Neural progenitor cell (in vitro differentiated cells): ENCODE results near the gene PIK3CG. TPM values are rescaled to one million over a fixed set of nuclear protein-coding genes. Genes with fewer than 3 reads are reported as not detected.

Experiments
- DNase-seq: peaks from one replicate; pipeline ENCODE4 v3.0.0-alpha.2; 2016; ENCODE audit warnings: low spot score
- H2AFZ ChIP-seq: fragments of 200-600 bp; sonication (generic); replicated peaks from 2 replicates; pipeline ENCODE4 v1.6.1; 2016; ENCODE audit warnings: antibody characterized with exemption
- H3F3A ChIP-seq: fragments of 200-600 bp; sonication (generic); 2 replicates; pipeline ENCODE4 v1.6.1; 2016; ENCODE audit warnings: antibody characterized with exemption, low read depth
- H3K27ac ChIP-seq: fragments of 200-600 bp; sonication (generic); 2 replicates; pipeline ENCODE4 v1.5.1; 2016; ENCODE audit warnings: mild to moderate bottlenecking
- H3K27me3 ChIP-seq: fragments of 200-600 bp; sonication (generic); 2 replicates; pipeline ENCODE4 v1.6.1; 2016; ENCODE audit warnings: mild to moderate bottlenecking, moderate library complexity
- H3K36me3 ChIP-seq: fragments of 200-600 bp; sonication (generic); 2 replicates; pipeline ENCODE4 v1.5.1; 2016
- H3K4me1 ChIP-seq: fragments of 200-600 bp; sonication (generic); 2 replicates; pipeline ENCODE4 v1.6.1; 2016; ENCODE audit warnings: mixed run types
- H3K4me2 ChIP-seq: fragments of 200-600 bp; sonication (generic); 2 replicates; pipeline ENCODE4 v1.6.1; 2016
- H3K4me3 ChIP-seq: fragments of 200-600 bp; sonication (generic); 2 replicates; pipeline ENCODE4 v1.5.1; 2016
- H3K79me2 ChIP-seq: fragments of 200-600 bp; sonication (generic); 2 replicates; pipeline ENCODE4 v1.6.1; 2016; ENCODE audit warnings: low read depth
- H3K9ac ChIP-seq: fragments of 200-600 bp; sonication (generic); 2 replicates; pipeline ENCODE4 v1.6.1; 2016
- H3K9me3 ChIP-seq: fragments of 200-600 bp; sonication (generic); 2 replicates; pipeline ENCODE4 v1.5.1; 2016; ENCODE audit warnings: low read depth
- H4K20me1 ChIP-seq: fragments of 200-600 bp; sonication (generic); 2 replicates; pipeline ENCODE4 v1.6.1; 2016; ENCODE audit warnings: low read depth
- H3K27ac Mint-ChIP-seq: 3 replicates; pipeline ENCODE4 v1.8.0; 2021; ENCODE audit warnings: mixed read lengths
- H3K27me3 Mint-ChIP-seq: 2 replicates; pipeline ENCODE4 v1.8.0; 2022; ENCODE audit warnings: low read depth, mild to moderate bottlenecking, inconsistent platforms, moderate library complexity, mixed read lengths; ENCODE audit not compliant: insufficient read depth
- H3K36me3 Mint-ChIP-seq: 3 replicates; pipeline ENCODE4 v1.8.0; 2021; ENCODE audit warnings: mixed read lengths
- H3K4me1 Mint-ChIP-seq: 3 replicates; pipeline ENCODE4 v1.8.0; 2021; ENCODE audit warnings: mixed read lengths
- H3K4me3 Mint-ChIP-seq: 3 replicates; pipeline ENCODE4 v1.8.0; 2021; ENCODE audit warnings: mild to moderate bottlenecking, moderate library complexity, mixed read lengths
- H3K9me3 Mint-ChIP-seq: 3 replicates; pipeline ENCODE4 v1.8.0; 2020; ENCODE audit warnings: mixed read lengths
- CTCF ChIP-seq: fragments of 200-600 bp; sonication (generic); IDR thresholded peaks from 2 replicates; pipeline ENCODE4 v1.5.1; 2017; ENCODE audit warnings: antibody characterized with exemption, mild to moderate bottlenecking
- EZH2 ChIP-seq: fragments of 200-600 bp; sonication (generic); IDR thresholded peaks from 2 replicates; pipeline ENCODE4 v1.6.1; 2017; ENCODE audit warnings: antibody characterized with exemption, mild to moderate bottlenecking, moderate library complexity
- EZH2phosphoT487 ChIP-seq: fragments of 200-600 bp; sonication (generic); IDR thresholded peaks from 2 replicates; pipeline ENCODE4 v1.6.1; 2017; ENCODE audit warnings: antibody characterized with exemption
- total RNA-seq: library from RNA; depleted of rRNA; stranded (reverse); fragments of >200 nt; gene quantifications from 2 replicates; pipeline ENCODE4 v1.2.3, GENCODE V29; 2015; ENCODE audit warnings: low replicate concordance

PIK3CG gene
- not detected in 2 replicates for total RNA-seq

- no peak within 1 kb of the TSS for H2AFZ ChIP-seq
- H4K20me1 ChIP-seq: no peaks in the 10 kb centered on the region
These were observed at the start of gene PIK3CG for GRCh38 chr7:106865130-106866041. TSS of gene PIK3CG (plus strand) at chr7:106865282. CDS start at chr7:106867562, 2,280 bp downstream.

GRCh38 chr7:106817098-106817497, 48.0 kb upstream of the PIK3CG start:
- peaks cover 2% of the 10 kb centered on the region for H3K27me3 Mint-ChIP-seq
- Histone ChIP-seq H3K36me3 (no peaks in the 10 kb centered on the region), H3K27me3 (no peaks in the 10 kb centered on the region), H4K20me1 (no peaks in the 10 kb centered on the region), H3K79me2 (no peaks in the 10 kb centered on the region), H3K4me3 (no peak overlapping the region), H2AFZ (no peak overlapping the region), H3K9me3 (no peaks in the 10 kb centered on the region), H3F3A (no peaks in the 10 kb centered on the region), H3K9ac (no peak overlapping the region), H3K27ac (no peak overlapping the region), H3K4me2 (no peak overlapping the region), H3K4me1 (no peaks in the 10 kb centered on the region)
- H3K9me3 Mint-ChIP-seq: no peaks in the 10 kb centered on the region
- no peaks in the 10 kb centered on the region for H3K36me3 Mint-ChIP-seq
- H3K27ac Mint-ChIP-seq: no peak overlapping the region
- no peaks in the 10 kb centered on the region for H3K4me1 Mint-ChIP-seq
- no peak for TF ChIP-seq EZH2phosphoT487
- TF ChIP-seq EZH2: no peak
- no peak for TF ChIP-seq CTCF
- DNase-seq: no peak
- no peak overlapping the region for H3K4me3 Mint-ChIP-seq

More at GRCh38 chr7:106865130-106866041, at the start of gene PIK3CG:
- Mint-ChIP-seq H3K9me3 (no peaks in the 10 kb centered on the region), H3K27ac (no peak within 1 kb of the TSS), H3K27me3 (peaks cover 5% of the 10 kb centered on the region), H3K36me3 (no peaks in the 10 kb centered on the region), H3K4me3 (no peak within 1 kb of the TSS), H3K4me1 (peaks cover 3% of the 10 kb centered on the region)
- Histone ChIP-seq H3K79me2 (no peaks in the 10 kb centered on the region), H3K27me3 (no peaks in the 10 kb centered on the region), H3K9ac (no peak within 1 kb of the TSS), H3K4me2 (no peak within 1 kb of the TSS), H3K4me1 (no peaks in the 10 kb centered on the region), H3K27ac (no peak within 1 kb of the TSS), H3K4me3 (no peak within 1 kb of the TSS), H3K36me3 (no peaks in the 10 kb centered on the region), H3F3A (no peaks in the 10 kb centered on the region), H3K9me3 (no peaks in the 10 kb centered on the region)
- DNase-seq: no peak
- no peak for TF ChIP-seq CTCF
- TF ChIP-seq EZH2: no peak
- TF ChIP-seq EZH2phosphoT487: no peak

GRCh38 chr7:106818736-106819135, 46.3 kb upstream of the PIK3CG start:
- no peak overlapping the region for H3K27ac ChIP-seq
- no peaks in the 10 kb centered on the region for H3K9me3 ChIP-seq
- H3K36me3 ChIP-seq: no peaks in the 10 kb centered on the region
- no peaks in the 10 kb centered on the region for H3K79me2 ChIP-seq
- H4K20me1 ChIP-seq: no peaks in the 10 kb centered on the region
- DNase-seq: no peak
- no peaks in the 10 kb centered on the region for H3K27me3 Mint-ChIP-seq
- H3K36me3 Mint-ChIP-seq: no peaks in the 10 kb centered on the region
- H3K27me3 ChIP-seq: no peaks in the 10 kb centered on the region
- H3K4me3 Mint-ChIP-seq: no peak overlapping the region
- no peak overlapping the region for H3K4me2 ChIP-seq
- no peak overlapping the region for H3K9ac ChIP-seq
- no peaks in the 10 kb centered on the region for H3K4me1 Mint-ChIP-seq
- H3K4me1 ChIP-seq: no peaks in the 10 kb centered on the region
- no peak overlapping the region for H3K27ac Mint-ChIP-seq
- no peak overlapping the region for H3K4me3 ChIP-seq
- no peak overlapping the region for H2AFZ ChIP-seq
- no peaks in the 10 kb centered on the region for H3F3A ChIP-seq
- TF ChIP-seq EZH2 (no peak), CTCF (no peak), EZH2phosphoT487 (no peak)
- no peaks in the 10 kb centered on the region for H3K9me3 Mint-ChIP-seq
